Right forelimb (tissue), 1 donor: ENCODE data around the gene ZNF462.
A peak's percentile ranks its signal among the peaks of the same experiment; 100 is the strongest.

Experiments
- DNase-seq: peaks from one replicate; pipeline ENCODE4 v3.0.0-alpha.2; 2018

ZNF462 gene

GRCh38 chr9:106929471-106930177 lies 66.7 kb downstream of the ZNF462 start:
- no peak for DNase-seq

- no peak for DNase-seq
Measured at GRCh38 chr9:106930477-106930876, 67.5 kb downstream of the ZNF462 start.

GRCh38 chr9:106931466-106931865 lies 68.5 kb downstream of the ZNF462 start:
- no peak for DNase-seq

- DNase-seq, result no peak
Measured at GRCh38 chr9:106932178-106932577, 69.2 kb downstream of the ZNF462 start.

GRCh38 chr9:106932675-106933074 lies 69.7 kb downstream of the ZNF462 start:
- no peak for DNase-seq

GRCh38 chr9:106933470-106933869 lies 70.5 kb downstream of the ZNF462 start:
- no peak for DNase-seq

- DNase-seq, result no peak
Measured at GRCh38 chr9:106934442-106935238, 71.7 kb downstream of the ZNF462 start.

GRCh38 chr9:106936680-106937079 lies 73.7 kb downstream of the ZNF462 start:
- DNase-seq, result no peak

- DNase-seq, result no peak
Measured at GRCh38 chr9:106941916-106942315, 79.0 kb downstream of the ZNF462 start.

- DNase-seq, result no peak
Measured at GRCh38 chr9:106945727-106946660, 83.0 kb downstream of the ZNF462 start.

GRCh38 chr9:106947106-106947900 lies 84.3 kb downstream of the ZNF462 start:
- DNase-seq, result no peak

GRCh38 chr9:106953174-106953573 lies 90.2 kb downstream of the ZNF462 start:
- DNase-seq, result no peak

GRCh38 chr9:106954558-106954957 lies 91.6 kb downstream of the ZNF462 start:
- DNase-seq, result no peak

GRCh38 chr9:106954974-106955850 lies 92.2 kb downstream of the ZNF462 start:
- no peak for DNase-seq

GRCh38 chr9:106956971-106957370 lies 94.0 kb downstream of the ZNF462 start:
- DNase-seq, result no peak

- DNase-seq, result no peak
Measured at GRCh38 chr9:106958955-106959657, 96.1 kb downstream of the ZNF462 start.

- no peak for DNase-seq
Measured at GRCh38 chr9:106960258-106960657, 97.3 kb downstream of the ZNF462 start.

GRCh38 chr9:106961623-106962022 lies 98.7 kb downstream of the ZNF462 start:
- DNase-seq, result no peak

- DNase-seq, result no peak
Measured at GRCh38 chr9:106962122-106962521, 99.2 kb downstream of the ZNF462 start.

- DNase-seq, result peak; percentile 51
Measured at GRCh38 chr9:106962615-106963363, 99.8 kb downstream of the ZNF462 start.
